Natural killer cell (primary cell): Measurements from ENCODE around the gene BMP8A. TPM values are rescaled to one million over a fixed set of nuclear protein-coding genes. Genes with fewer than 3 reads are reported as not detected.

Experiments used
- ATAC-seq, 3 donors: fragments of 150-1000 bp in 2 of 3; fragments of 200-7000 bp in 1 of 3; cut with Tn5 transposase; 1 replicate in 1 of 3; 2 replicates in 2 of 3; pipeline ENCODE4 v1.10.0; 2021; ENCODE audit warnings: mild to moderate bottlenecking in 2 of 3, moderate library complexity in 2 of 3
- DNase-seq, 2 donors: peaks; one replicate each; pipeline versions ENCODE4 v3.0.0 to v3.0.0-alpha.2; 2013 to 2021; ENCODE audit warnings: mixed read lengths in 1 of 2
- H3K27ac ChIP-seq: one replicate; pipeline ENCODE4 v1.5.1; 2013; ENCODE audit warnings: mild to moderate bottlenecking, low read length
- H3K27me3 ChIP-seq: one replicate; pipeline ENCODE4 v1.6.1; 2013; ENCODE audit warnings: low read length; ENCODE audit not compliant: control insufficient read depth, insufficient read depth
- H3K36me3 ChIP-seq: one replicate; pipeline ENCODE4 v1.6.1; 2013; ENCODE audit warnings: low read length; ENCODE audit not compliant: control insufficient read depth, insufficient read depth
- H3K4me1 ChIP-seq: one replicate; pipeline ENCODE4 v1.6.1; 2013; ENCODE audit warnings: low read length; ENCODE audit not compliant: control insufficient read depth, insufficient read depth
- H3K4me3 ChIP-seq: one replicate; pipeline ENCODE4 v1.5.1; 2013; ENCODE audit warnings: low read length
- H3K9me3 ChIP-seq: one replicate; pipeline ENCODE4 v1.6.1; 2013; ENCODE audit warnings: low read length; ENCODE audit not compliant: control insufficient read depth, insufficient read depth
- H3K27ac Mint-ChIP-seq, 2 donors: one replicate each; pipeline ENCODE4 v1.8.0; 2022; ENCODE audit warnings: mild to moderate bottlenecking in 2 of 2, mixed read lengths in 2 of 2, moderate library complexity in 1 of 2
- H3K27me3 Mint-ChIP-seq, 2 donors: one replicate each; pipeline ENCODE4 v1.8.0; 2022; ENCODE audit warnings: low read depth in 2 of 2, mixed read lengths in 2 of 2
- H3K36me3 Mint-ChIP-seq: one replicate; pipeline ENCODE4 v1.8.0; 2022; ENCODE audit warnings: mixed read lengths
- H3K4me1 Mint-ChIP-seq, 2 donors: one replicate each; pipeline ENCODE4 v1.8.0; 2022; ENCODE audit warnings: mixed read lengths in 2 of 2
- H3K4me3 Mint-ChIP-seq: one replicate; pipeline ENCODE4 v1.8.0; 2022; ENCODE audit warnings: mild to moderate bottlenecking, moderate library complexity, mixed read lengths
- H3K9me3 Mint-ChIP-seq, 2 donors: one replicate each; pipeline ENCODE4 v1.8.0; 2022; ENCODE audit warnings: mixed read lengths in 2 of 2
- CTCF ChIP-seq: fragments of 200-600 bp; IDR thresholded peaks from one replicate; pipeline ENCODE4 v1.8.0; 2022; ENCODE audit warnings: antibody characterized with exemption
- WGBS: methylation state at CpG from one replicate; pipeline ENCODE4 v1.1.7; 2013; ENCODE audit warnings: missing lambda C conversion rate; ENCODE audit not compliant: insufficient coverage; 5-methylcytosine and 5-hydroxymethylcytosine counted together
- intact Hi-C: fragments of 100-400 bp; cut with micrococcal nuclease; formaldehyde crosslinking; loops from one replicate; pipeline ENCODE4 v1.14.2; 2022
- total RNA-seq, 4 donors: library from RNA; stranded (reverse); fragments of 120-200 nt in 1 of 4; gene quantifications; one replicate each; pipeline versions ENCODE4 v1.2.3 to v1.2.4, GENCODE V29; 2013 to 2022

BMP8A gene
- total RNA-seq, 3 donors from 2014 or later (not counting 1 experiment from before 2014, with no cell fraction given): 0.29 to 1.6 (median 0.40) TPM

- Mint-ChIP-seq H3K9me3 (no peaks in the 10 kb centered on the region), H3K27me3 (no peaks in the 10 kb centered on the region), H3K4me1 (peaks cover 26 to 27% of the 10 kb centered on the region in 2 donors), H3K27ac (peak overlapping the region; percentile 88 to 92), H3K4me3 (peak overlapping the region; percentile 92), H3K36me3 (peaks cover 17% of the 10 kb centered on the region)
- Histone ChIP-seq H3K27me3 (no peaks in the 10 kb centered on the region), H3K9me3 (no peaks in the 10 kb centered on the region), H3K36me3 (peaks cover 37% of the 10 kb centered on the region), H3K4me3 (no peak overlapping the region), H3K27ac (no peak overlapping the region), H3K4me1 (peaks cover 24% of the 10 kb centered on the region)
- intact Hi-C loops: no loop called here
- TF ChIP-seq CTCF: no peak
- 76% methylated on average over 11 of the region's 12 CpGs for WGBS
- ATAC-seq: no peak
- no peak for DNase-seq
Observed at GRCh38 chr1:39573736-39574624, 82.5 kb downstream of the BMP8A start.

DNA sequence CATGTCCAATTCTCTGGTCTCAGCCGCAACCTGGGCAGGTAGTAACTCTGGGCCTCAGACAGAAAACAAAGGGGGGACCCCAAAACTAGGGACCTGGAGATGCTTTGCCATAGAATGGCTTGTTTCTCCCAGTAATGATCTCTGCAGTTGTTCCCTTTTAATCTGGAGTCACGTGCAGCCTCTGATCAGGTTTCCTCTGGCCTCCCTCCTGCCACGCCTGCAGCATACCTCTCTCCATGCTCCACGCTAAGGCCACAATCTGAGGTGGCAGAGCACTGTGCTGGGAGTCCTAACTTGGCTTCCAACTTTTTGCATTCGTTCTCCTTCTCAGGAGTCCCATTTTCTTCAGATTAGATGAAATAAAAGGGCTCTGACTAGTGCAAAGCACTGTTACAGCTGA lies 83.2 kb downstream of the BMP8A start:
- Histone ChIP-seq H3K27ac (no peak overlapping the region), H3K4me3 (no peak overlapping the region), H3K36me3 (peaks cover 30% of the 10 kb centered on the region), H3K27me3 (no peaks in the 10 kb centered on the region), H3K9me3 (no peaks in the 10 kb centered on the region), H3K4me1 (peaks cover 24% of the 10 kb centered on the region)
- Mint-ChIP-seq H3K4me3 (peak overlapping the region; percentile 92), H3K4me1 (peaks cover 26 to 27% of the 10 kb centered on the region in 2 donors), H3K27me3 (no peaks in the 10 kb centered on the region), H3K9me3 (no peaks in the 10 kb centered on the region), H3K36me3 (peaks cover 12% of the 10 kb centered on the region), H3K27ac (peak overlapping the region; percentile 88 to 92)
- DNase-seq (no peak), ATAC-seq (no peak)
- intact Hi-C loops: no loop called here
- 65% methylated on average over 4 of the region's 5 CpGs for WGBS
- no peak for TF ChIP-seq CTCF

Other genes starting within 250 kb of the BMP8A start
- gene PABPC4, start 85.2 kb downstream of the BMP8A start, total RNA-seq: 100 to 1,000 TPM; 161 to 325 (median 275) TPM
- gene HEYL, start 148.0 kb downstream of the BMP8A start, total RNA-seq: not detected
- gene NT5C1A, start 180.5 kb downstream of the BMP8A start, total RNA-seq: not detected
- gene HPCAL4, start 199.8 kb downstream of the BMP8A start, total RNA-seq: 1 to 10 TPM in 2 of 3 donors, under 1 TPM in 1; 0.78 to 1.6 (median 1.3) TPM
- gene PPIE, start 247.2 kb downstream of the BMP8A start, total RNA-seq: 10 to 100 TPM; 44.3 to 62.8 (median 59.8) TPM